ENCODE measurements around the gene ZNF692.

The ZNF692 gene

GRCh38 chr1:248904437-248905216 lies 45.7 kb upstream of the ZNF692 start:
- H3K27ac ChIP-seq, result no peak overlapping the region

GRCh38 chr1:248901578-248901977 lies 42.7 kb upstream of the ZNF692 start:
- Histone ChIP-seq H3K4me1 (ENCODE audit: control insufficient read depth in 1 of 2, insufficient read depth in 1 of 2, low read depth in 1 of 2, low read length in 1 of 2) (peaks cover 6 to 8% of the 10 kb centered on the region in 2 experiments), H3K9me3 (no peaks in the 10 kb centered on the region), H3K4me3 (ENCODE audit: low read depth in 1 of 2, low read length in 1 of 2) (no peak overlapping the region), H3K36me3 (no peaks in the 10 kb centered on the region), H3K27me3 (no peaks in the 10 kb centered on the region), H3K27ac (no peak overlapping the region)
- no peak for TF ChIP-seq CTCF (IDR thresholded peaks at IDR 0.05)

More at GRCh38 chr1:248904437-248905216, 45.7 kb upstream of the ZNF692 start:
- no peaks in the 10 kb centered on the region for H3K36me3 ChIP-seq
- H3K9me3 ChIP-seq, result no peaks in the 10 kb centered on the region
- no peak for TF ChIP-seq CTCF (IDR thresholded peaks at IDR 0.05)
- no peak overlapping the region for H3K4me3 ChIP-seq (ENCODE audit: low read depth in 1 of 2, low read length in 1 of 2)
- H3K4me1 ChIP-seq (ENCODE audit: control insufficient read depth in 1 of 2, insufficient read depth in 1 of 2, low read depth in 1 of 2, low read length in 1 of 2), result peaks cover 13 to 18% of the 10 kb centered on the region in 2 experiments
- no peaks in the 10 kb centered on the region for H3K27me3 ChIP-seq

- no peaks in the 10 kb centered on the region for H3K9me3 ChIP-seq
- H3K4me1 ChIP-seq (ENCODE audit: control insufficient read depth in 1 of 2, insufficient read depth in 1 of 2, low read depth in 1 of 2, low read length in 1 of 2), result peaks cover 3 to 5% of the 10 kb centered on the region in 2 experiments
- H3K27me3 ChIP-seq, result no peaks in the 10 kb centered on the region
- no peak overlapping the region for H3K27ac ChIP-seq
- H3K36me3 ChIP-seq, result no peaks in the 10 kb centered on the region
- no peak overlapping the region for H3K4me3 ChIP-seq (ENCODE audit: low read depth in 1 of 2, low read length in 1 of 2)
- no peak for TF ChIP-seq CTCF (IDR thresholded peaks at IDR 0.05)
Observed at GRCh38 chr1:248900637-248901036, 41.8 kb upstream of the ZNF692 start.

GRCh38 chr1:248897412-248898337 lies 38.8 kb upstream of the ZNF692 start:
- Histone ChIP-seq H3K4me3 (ENCODE audit: low read depth in 1 of 2, low read length in 1 of 2) (no peak overlapping the region), H3K27me3 (no peaks in the 10 kb centered on the region), H3K9me3 (no peaks in the 10 kb centered on the region), H3K36me3 (no peaks in the 10 kb centered on the region), H3K4me1 (ENCODE audit: control insufficient read depth in 1 of 2, insufficient read depth in 1 of 2, low read depth in 1 of 2, low read length in 1 of 2) (no peaks in the 10 kb centered on the region), H3K27ac (no peak overlapping the region)
- TF ChIP-seq CTCF (IDR thresholded peaks at IDR 0.05), result no peak

- Histone ChIP-seq H3K9me3 (no peaks in the 10 kb centered on the region), H3K36me3 (no peaks in the 10 kb centered on the region), H3K27me3 (no peaks in the 10 kb centered on the region), H3K4me3 (ENCODE audit: low read depth in 1 of 2, low read length in 1 of 2) (no peak overlapping the region), H3K4me1 (ENCODE audit: control insufficient read depth in 1 of 2, insufficient read depth in 1 of 2, low read depth in 1 of 2, low read length in 1 of 2) (no peaks in the 10 kb centered on the region), H3K27ac (no peak overlapping the region)
- TF ChIP-seq CTCF (IDR thresholded peaks at IDR 0.05), result no peak
Observed at GRCh38 chr1:248894837-248895236, 36.0 kb upstream of the ZNF692 start.
